HEK293 (cell line): Measurements from ENCODE around the gene ATP13A2.

Experiments used
- HIC1 ChIP-seq: fragments of 450-650 bp; formaldehyde crosslinking; IDR thresholded peaks from 2 replicates; pipeline ENCODE4 v1.5.1; 2016; ENCODE audit warnings: missing biosample characterization, missing genetic modification characterization
- KLF1 ChIP-seq: fragments of 450-650 bp; formaldehyde crosslinking; IDR thresholded peaks from 2 replicates; pipeline ENCODE4 v1.5.1; 2016; ENCODE audit warnings: missing biosample characterization, missing genetic modification characterization
- PATZ1 ChIP-seq: fragments of 450-650 bp; formaldehyde crosslinking; IDR thresholded peaks from 2 replicates; pipeline ENCODE4 v1.5.1; 2016; ENCODE audit warnings: missing biosample characterization, missing genetic modification characterization
- PRDM1 ChIP-seq: fragments of 450-650 bp; formaldehyde crosslinking; IDR thresholded peaks from 2 replicates; pipeline ENCODE4; 2016; ENCODE audit warnings: missing biosample characterization, missing genetic modification characterization
- PRDM10 ChIP-seq: fragments of 450-650 bp; formaldehyde crosslinking; IDR thresholded peaks from 2 replicates; pipeline ENCODE4 v1.5.1; 2016; ENCODE audit warnings: missing biosample characterization, missing genetic modification characterization
- REST ChIP-seq: fragments of 450-650 bp; formaldehyde crosslinking; IDR thresholded peaks from 2 replicates; pipeline ENCODE4 v1.5.1; 2016; ENCODE audit warnings: missing biosample characterization, missing genetic modification characterization
- SP2 ChIP-seq: fragments of 450-650 bp; formaldehyde crosslinking; IDR thresholded peaks from 2 replicates; pipeline ENCODE4 v1.5.1; 2016; ENCODE audit warnings: missing biosample characterization, missing genetic modification characterization
- ZBTB20 ChIP-seq: fragments of 450-650 bp; formaldehyde crosslinking; IDR thresholded peaks from 2 replicates; pipeline ENCODE4 v1.5.1; 2016; ENCODE audit warnings: missing biosample characterization, missing genetic modification characterization
- ZBTB21 ChIP-seq: fragments of 450-650 bp; formaldehyde crosslinking; IDR thresholded peaks from 2 replicates; pipeline ENCODE4 v1.5.1; 2017; ENCODE audit warnings: missing biosample characterization, missing genetic modification characterization
- ZFHX2 ChIP-seq: fragments of 450-650 bp; formaldehyde crosslinking; conservative IDR thresholded peaks from 2 replicates; pipeline ENCODE4 v1.5.1; 2016; ENCODE audit warnings: missing biosample characterization, missing genetic modification characterization
- ZIC2 ChIP-seq: fragments of 450-650 bp; formaldehyde crosslinking; IDR thresholded peaks from 2 replicates; pipeline ENCODE4 v1.5.1; 2016; ENCODE audit warnings: missing biosample characterization, missing genetic modification characterization
- ZNF10 ChIP-seq: fragments of 450-650 bp; formaldehyde crosslinking; IDR thresholded peaks from 2 replicates; pipeline ENCODE4 v1.5.1; 2017; ENCODE audit warnings: missing biosample characterization, missing genetic modification characterization
- ZNF114 ChIP-seq: fragments of 450-650 bp; formaldehyde crosslinking; IDR thresholded peaks from 2 replicates; pipeline ENCODE4 v1.5.0; 2017; ENCODE audit warnings: missing biosample characterization, missing genetic modification characterization
- ZNF16 ChIP-seq: fragments of 450-650 bp; formaldehyde crosslinking; IDR thresholded peaks from 2 replicates; pipeline ENCODE4 v1.5.1; 2016; ENCODE audit warnings: low read depth, missing biosample characterization, missing genetic modification characterization
- ZNF19 ChIP-seq: fragments of 450-650 bp; formaldehyde crosslinking; IDR thresholded peaks from 2 replicates; pipeline ENCODE4; 2016; ENCODE audit warnings: missing biosample characterization, missing genetic modification characterization, low read depth
- ZNF211 ChIP-seq: fragments of 450-650 bp; formaldehyde crosslinking; IDR thresholded peaks from 2 replicates; pipeline ENCODE4 v1.5.1; 2016; ENCODE audit warnings: low read depth, missing biosample characterization, missing genetic modification characterization
- ZNF324 ChIP-seq: fragments of 450-650 bp; formaldehyde crosslinking; IDR thresholded peaks from 2 replicates; pipeline ENCODE4 v1.5.1; 2016; ENCODE audit warnings: missing biosample characterization, missing genetic modification characterization
- ZNF366 ChIP-seq: fragments of 450-650 bp; formaldehyde crosslinking; conservative IDR thresholded peaks from 2 replicates; pipeline ENCODE4 v1.5.1; 2016; ENCODE audit warnings: missing biosample characterization, missing genetic modification characterization
- ZNF37A ChIP-seq: fragments of 450-650 bp; IDR thresholded peaks from 2 replicates; pipeline ENCODE4 v1.5.1; 2018; ENCODE audit warnings: missing biosample characterization, missing genetic modification characterization
- ZNF391 ChIP-seq: fragments of 450-650 bp; formaldehyde crosslinking; IDR thresholded peaks from 2 replicates; pipeline ENCODE4 v1.5.1; 2016; ENCODE audit warnings: low read depth, missing biosample characterization, missing genetic modification characterization, borderline replicate concordance
- ZNF610 ChIP-seq: fragments of 450-650 bp; formaldehyde crosslinking; IDR thresholded peaks from 2 replicates; pipeline ENCODE4 v1.5.1; 2016; ENCODE audit warnings: missing biosample characterization, missing genetic modification characterization, borderline replicate concordance
- ZNF629 ChIP-seq: fragments of 450-650 bp; formaldehyde crosslinking; IDR thresholded peaks from 2 replicates; pipeline ENCODE4 v1.5.1; 2017; ENCODE audit warnings: missing biosample characterization, missing genetic modification characterization
- ZNF645 ChIP-seq: fragments of 450-650 bp; formaldehyde crosslinking; IDR thresholded peaks from 2 replicates; pipeline ENCODE4; 2016; ENCODE audit warnings: missing biosample characterization, missing genetic modification characterization
- ZNF654 ChIP-seq: fragments of 450-650 bp; formaldehyde crosslinking; IDR thresholded peaks from 2 replicates; pipeline ENCODE4 v1.5.1; 2016; ENCODE audit warnings: low read depth, missing biosample characterization, missing genetic modification characterization
- ZNF747 ChIP-seq: fragments of 450-650 bp; formaldehyde crosslinking; IDR thresholded peaks from 2 replicates; pipeline ENCODE4 v1.5.1; 2016; ENCODE audit warnings: missing biosample characterization, missing genetic modification characterization
- ZNF76 ChIP-seq: fragments of 450-650 bp; formaldehyde crosslinking; IDR thresholded peaks from 2 replicates; pipeline ENCODE4; 2016; ENCODE audit warnings: low read depth, missing biosample characterization, missing genetic modification characterization, borderline replicate concordance

Gene ATP13A2

GRCh38 chr1:16967095-16967575, 44.6 kb downstream of the ATP13A2 start (continued):
- TF ChIP-seq ZIC2 (tag by site-specific recombination): peak; percentile 46
- no peak for TF ChIP-seq ZNF114
- peak; percentile 61 for TF ChIP-seq HIC1 (tag by site-specific recombination)
- peak; percentile 63 for TF ChIP-seq ZNF366 (tag by site-specific recombination)
- TF ChIP-seq ZNF19: no peak
- no peak for TF ChIP-seq ZNF610 (tag by site-specific recombination)
- TF ChIP-seq ZNF16 (tag by site-specific recombination): no peak
- peak; percentile 22; the same call in 1 of the 2 replicates for TF ChIP-seq ZBTB21 (tag by site-specific recombination)
- TF ChIP-seq ZNF211 (tag by site-specific recombination): no peak
- no peak for TF ChIP-seq ZNF324
- TF ChIP-seq ZNF37A: no peak
- TF ChIP-seq PATZ1: peak; percentile 71
- TF ChIP-seq ZNF391 (tag by site-specific recombination): no peak
- no peak for TF ChIP-seq ZNF645
- no peak for TF ChIP-seq REST (tag by site-specific recombination)
- TF ChIP-seq ZNF10 (tag by site-specific recombination): no peak
- peak; percentile 59 for TF ChIP-seq ZNF629 (tag by site-specific recombination)
- TF ChIP-seq ZNF76 (tag by site-specific recombination): no peak
- peak; percentile 46 for TF ChIP-seq ZFHX2 (tag by site-specific recombination)
- no peak for TF ChIP-seq ZNF654 (tag by site-specific recombination)
- 0 out of 2 replicates have a peak, but pooled peaks have one; percentile 22 for TF ChIP-seq KLF1 (tag by site-specific recombination)
- peak; percentile 78 for TF ChIP-seq ZBTB20 (tag by site-specific recombination)
- TF ChIP-seq ZNF747 (tag by site-specific recombination): no peak
- peak; percentile 89 for TF ChIP-seq PRDM10 (tag by site-specific recombination)
- no peak for TF ChIP-seq PRDM1 (tag by site-specific recombination)
- no peak for TF ChIP-seq SP2
